Astrocyte (in vitro differentiated cells and primary cell): Measurements from ENCODE around the gene AUNIP.

Experiments
- CTCF ChIP-seq: IDR thresholded peaks from 2 replicates; pipeline ENCODE4 v1.5.1; 2011; ENCODE audit warnings: low read depth, mild to moderate bottlenecking, inconsistent platforms, low read length, moderate library complexity; ENCODE audit not compliant: insufficient read depth
- EZH2 ChIP-seq: IDR thresholded peaks from 2 replicates; pipeline ENCODE4 v1.6.1; 2012; ENCODE audit warnings: mild to moderate bottlenecking, low read length, inconsistent platforms; ENCODE audit not compliant: insufficient read depth

- TF ChIP-seq EZH2 (no peak), CTCF (no peak)
Observed at GRCh38 chr1:25804244-25804963, 54.9 kb downstream of the AUNIP start.
